Nephron progenitor cell (in vitro differentiated cells): ENCODE data around the gene CADM4.
A peak's percentile ranks its signal among the peaks of the same experiment; 100 is the strongest.

Source experiments
- DNase-seq: peaks from one replicate; pipeline ENCODE4 v3.0.0; 2021
- H3K27ac Mint-ChIP-seq: 2 replicates; pipeline ENCODE4 v1.8.0; 2021; ENCODE audit warnings: mild to moderate bottlenecking, moderate library complexity, mixed read lengths
- H3K27me3 Mint-ChIP-seq: 2 replicates; pipeline ENCODE4 v1.8.0; 2021; ENCODE audit warnings: mild to moderate bottlenecking, low read depth, mixed read lengths; ENCODE audit not compliant: poor library complexity
- H3K36me3 Mint-ChIP-seq: 2 replicates; pipeline ENCODE4 v1.8.0; 2021; ENCODE audit warnings: low read depth, mixed read lengths
- H3K4me1 Mint-ChIP-seq: 2 replicates; pipeline ENCODE4 v1.8.0; 2021; ENCODE audit warnings: mixed read lengths
- H3K4me3 Mint-ChIP-seq: 2 replicates; pipeline ENCODE4 v1.8.0; 2021; ENCODE audit warnings: mild to moderate bottlenecking, moderate library complexity, mixed read lengths
- H3K9me3 Mint-ChIP-seq: 2 replicates; pipeline ENCODE4 v1.8.0; 2021; ENCODE audit warnings: mild to moderate bottlenecking, moderate library complexity, mixed read lengths
- TF ChIP-seq, protein P1 (sequence below): fragments of 200-600 bp; sonication (generic); IDR thresholded peaks from 2 replicates; pipeline ENCODE4 v1.5.0; 2021; ENCODE audit warnings: antibody characterized with exemption

Gene CADM4

GRCh38 chr19:43667126-43667875 is 27.7 kb upstream of the CADM4 start:
- Mint-ChIP-seq H3K36me3 (peaks cover 43% of the 10 kb centered on the region), H3K4me3 (peak overlapping the region; percentile 92), H3K9me3 (peaks cover 10% of the 10 kb centered on the region), H3K27me3 (peaks cover 46% of the 10 kb centered on the region), H3K27ac (no peak overlapping the region), H3K4me1 (peaks cover 29% of the 10 kb centered on the region)
- DNase-seq = peak; percentile 5
- TF ChIP-seq, protein P1, sequence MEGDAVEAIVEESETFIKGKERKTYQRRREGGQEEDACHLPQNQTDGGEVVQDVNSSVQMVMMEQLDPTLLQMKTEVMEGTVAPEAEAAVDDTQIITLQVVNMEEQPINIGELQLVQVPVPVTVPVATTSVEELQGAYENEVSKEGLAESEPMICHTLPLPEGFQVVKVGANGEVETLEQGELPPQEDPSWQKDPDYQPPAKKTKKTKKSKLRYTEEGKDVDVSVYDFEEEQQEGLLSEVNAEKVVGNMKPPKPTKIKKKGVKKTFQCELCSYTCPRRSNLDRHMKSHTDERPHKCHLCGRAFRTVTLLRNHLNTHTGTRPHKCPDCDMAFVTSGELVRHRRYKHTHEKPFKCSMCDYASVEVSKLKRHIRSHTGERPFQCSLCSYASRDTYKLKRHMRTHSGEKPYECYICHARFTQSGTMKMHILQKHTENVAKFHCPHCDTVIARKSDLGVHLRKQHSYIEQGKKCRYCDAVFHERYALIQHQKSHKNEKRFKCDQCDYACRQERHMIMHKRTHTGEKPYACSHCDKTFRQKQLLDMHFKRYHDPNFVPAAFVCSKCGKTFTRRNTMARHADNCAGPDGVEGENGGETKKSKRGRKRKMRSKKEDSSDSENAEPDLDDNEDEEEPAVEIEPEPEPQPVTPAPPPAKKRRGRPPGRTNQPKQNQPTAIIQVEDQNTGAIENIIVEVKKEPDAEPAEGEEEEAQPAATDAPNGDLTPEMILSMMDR = no peak

GRCh38 chr19:43664018-43664417 is 24.4 kb upstream of the CADM4 start:
- Mint-ChIP-seq H3K27me3 (peaks cover 17% of the 10 kb centered on the region), H3K4me1 (peaks cover 20% of the 10 kb centered on the region), H3K27ac (peak overlapping the region; percentile 77), H3K36me3 (peaks cover 74% of the 10 kb centered on the region), H3K4me3 (no peak overlapping the region), H3K9me3 (peaks cover 24% of the 10 kb centered on the region)
- DNase-seq = no peak
- TF ChIP-seq, protein P1 = no peak

GRCh38 chr19:43662487-43662886 is 22.8 kb upstream of the CADM4 start:
- H3K4me3 Mint-ChIP-seq = no peak overlapping the region
- TF ChIP-seq, protein P1 = peak; percentile 17
- H3K27me3 Mint-ChIP-seq = peaks cover 8% of the 10 kb centered on the region
- H3K4me1 Mint-ChIP-seq = peaks cover 11% of the 10 kb centered on the region
- H3K36me3 Mint-ChIP-seq = peaks cover 82% of the 10 kb centered on the region
- H3K27ac Mint-ChIP-seq = peak overlapping the region; percentile 64
- no peak for DNase-seq
- peaks cover 17% of the 10 kb centered on the region for H3K9me3 Mint-ChIP-seq

DNA sequence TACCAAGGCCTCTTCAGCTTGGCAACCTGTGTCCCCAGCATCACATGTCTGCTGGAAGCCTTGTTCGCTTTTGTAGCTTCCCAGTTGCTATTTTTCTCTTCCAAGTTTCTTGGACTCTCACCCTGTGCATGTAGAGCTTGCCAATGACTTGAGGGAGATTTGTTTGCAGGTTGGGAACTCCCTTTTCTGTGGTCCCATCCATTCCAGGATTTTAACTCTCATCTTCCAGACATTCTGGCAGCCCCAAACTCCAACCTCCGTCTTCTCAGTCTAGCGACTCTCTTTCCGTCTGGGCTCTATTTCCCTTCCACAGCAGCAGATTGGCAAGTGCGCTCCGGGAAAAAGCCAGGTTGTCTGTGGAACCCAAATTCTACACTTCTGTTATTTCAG is 21.3 kb upstream of the CADM4 start:
- no peak overlapping the region for H3K27ac Mint-ChIP-seq
- H3K36me3 Mint-ChIP-seq = peaks cover 93% of the 10 kb centered on the region
- H3K27me3 Mint-ChIP-seq = peaks cover 8% of the 10 kb centered on the region
- TF ChIP-seq, protein P1 = no peak
- H3K4me1 Mint-ChIP-seq = peaks cover 6% of the 10 kb centered on the region
- H3K9me3 Mint-ChIP-seq = peaks cover 17% of the 10 kb centered on the region
- DNase-seq = no peak
- H3K4me3 Mint-ChIP-seq = no peak overlapping the region

- peaks cover 6% of the 10 kb centered on the region for H3K4me1 Mint-ChIP-seq
- H3K27me3 Mint-ChIP-seq = peaks cover 8% of the 10 kb centered on the region
- peaks cover 97% of the 10 kb centered on the region for H3K36me3 Mint-ChIP-seq
- H3K4me3 Mint-ChIP-seq = no peak overlapping the region
- H3K27ac Mint-ChIP-seq = no peak overlapping the region
- DNase-seq = no peak
- H3K9me3 Mint-ChIP-seq = peaks cover 17% of the 10 kb centered on the region
- TF ChIP-seq, protein P1 = no peak
These were observed 20.8 kb upstream of the CADM4 start for GRCh38 chr19:43660301-43660970.
